Measurements from ENCODE around the gene GSN.

Gene GSN

GRCh38 chr9:121358751-121359150 is 90.8 kb downstream of the GSN start:
- DNase-seq = no peak

- DNase-seq = no peak
Measured at GRCh38 chr9:121359351-121360294, 91.7 kb downstream of the GSN start.

GRCh38 chr9:121360601-121361374 is 92.8 kb downstream of the GSN start:
- DNase-seq = peak; percentile 63

- DNase-seq = no peak
Measured at GRCh38 chr9:121362813-121363621, 95.1 kb downstream of the GSN start.

GRCh38 chr9:121363622-121363961 is 95.6 kb downstream of the GSN start:
- DNase-seq = no peak

GRCh38 chr9:121364077-121364476 is 96.1 kb downstream of the GSN start:
- DNase-seq = no peak

GRCh38 chr9:121364886-121365285 is 96.9 kb downstream of the GSN start:
- DNase-seq = no peak

GRCh38 chr9:121365564-121365963 is 97.6 kb downstream of the GSN start:
- no peak for DNase-seq

- no peak for DNase-seq
Measured at GRCh38 chr9:121366611-121367192, 98.7 kb downstream of the GSN start.

GRCh38 chr9:121367306-121368137 is 99.6 kb downstream of the GSN start:
- DNase-seq = no peak

GRCh38 chr9:121368138-121368522 is 100.2 kb downstream of the GSN start:
- DNase-seq = no peak

- DNase-seq = no peak
Measured at GRCh38 chr9:121368745-121369144, 100.8 kb downstream of the GSN start.

GRCh38 chr9:121369595-121370265 is 101.8 kb downstream of the GSN start, which contains the start of gene STOM:
STOM (minus strand) TSS chr9:121370250; CDS start chr9:121370187, 63 bp downstream.
- DNase-seq = peak; percentile 60

- DNase-seq = no peak
Measured at GRCh38 chr9:121371495-121372061, 103.6 kb downstream of the GSN start.

GRCh38 chr9:121372239-121373010 is 104.5 kb downstream of the GSN start:
- DNase-seq = no peak

- DNase-seq = no peak
Measured at GRCh38 chr9:121373011-121373729, 105.2 kb downstream of the GSN start.

GRCh38 chr9:121376214-121376830 is 108.4 kb downstream of the GSN start:
- no peak for DNase-seq

GRCh38 chr9:121380846-121381245 is 112.9 kb downstream of the GSN start:
- no peak for DNase-seq

All from amniotic stem cell (primary cell).